ENCODE measurements around the gene MAMDC4.

MAMDC4 gene

DNA sequence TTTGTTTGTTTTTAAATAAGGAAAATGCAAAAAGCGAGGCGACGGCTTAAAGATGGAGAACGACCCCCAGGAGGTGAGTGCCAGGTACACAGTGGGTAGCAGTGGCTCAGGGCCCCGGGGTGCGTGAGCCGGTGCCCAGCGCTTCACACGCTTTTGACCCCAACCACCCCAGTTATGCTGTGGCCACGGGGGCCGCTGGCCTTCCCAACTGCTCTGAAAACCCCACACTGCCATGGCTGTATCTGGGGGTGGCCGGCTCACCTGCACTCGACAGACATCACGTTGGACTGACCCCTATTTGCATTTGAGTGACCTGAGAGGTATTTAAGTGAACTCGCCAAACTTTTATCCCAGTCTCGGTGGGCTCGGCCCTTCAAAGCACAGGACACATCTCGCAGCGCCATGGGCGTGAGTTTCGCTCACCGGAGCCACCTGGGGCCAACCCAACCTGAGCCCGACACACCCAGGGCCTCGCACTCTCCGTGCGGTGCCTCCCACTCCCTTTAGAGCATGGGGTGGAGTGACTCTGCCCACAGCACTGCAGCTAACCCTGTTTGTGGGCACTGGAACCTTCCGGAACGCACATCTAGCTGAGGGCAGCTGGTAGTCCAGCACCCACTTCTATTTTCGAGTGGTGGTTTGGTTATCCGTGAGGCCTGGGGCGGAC lies 23.5 kb upstream of the MAMDC4 start:
- Histone ChIP-seq H3K27ac (ENCODE audit: poor library complexity, severe bottlenecking) (no peak overlapping the region), H3K36me3 (ENCODE audit: low read depth) (peaks cover 38% of the 10 kb centered on the region), H3K27me3 (ENCODE audit: insufficient read depth, poor library complexity, severe bottlenecking) (no peaks in the 10 kb centered on the region), H3K4me1 (ENCODE audit: insufficient read depth, poor library complexity, severe bottlenecking) (no peaks in the 10 kb centered on the region), H3K9me3 (ENCODE audit: severe bottlenecking) (no peaks in the 10 kb centered on the region), H3K4me3 (ENCODE audit: severe bottlenecking) (no peak overlapping the region)
- ATAC-seq (ENCODE audit: low read depth) = no peak
- TF ChIP-seq, protein P1, sequence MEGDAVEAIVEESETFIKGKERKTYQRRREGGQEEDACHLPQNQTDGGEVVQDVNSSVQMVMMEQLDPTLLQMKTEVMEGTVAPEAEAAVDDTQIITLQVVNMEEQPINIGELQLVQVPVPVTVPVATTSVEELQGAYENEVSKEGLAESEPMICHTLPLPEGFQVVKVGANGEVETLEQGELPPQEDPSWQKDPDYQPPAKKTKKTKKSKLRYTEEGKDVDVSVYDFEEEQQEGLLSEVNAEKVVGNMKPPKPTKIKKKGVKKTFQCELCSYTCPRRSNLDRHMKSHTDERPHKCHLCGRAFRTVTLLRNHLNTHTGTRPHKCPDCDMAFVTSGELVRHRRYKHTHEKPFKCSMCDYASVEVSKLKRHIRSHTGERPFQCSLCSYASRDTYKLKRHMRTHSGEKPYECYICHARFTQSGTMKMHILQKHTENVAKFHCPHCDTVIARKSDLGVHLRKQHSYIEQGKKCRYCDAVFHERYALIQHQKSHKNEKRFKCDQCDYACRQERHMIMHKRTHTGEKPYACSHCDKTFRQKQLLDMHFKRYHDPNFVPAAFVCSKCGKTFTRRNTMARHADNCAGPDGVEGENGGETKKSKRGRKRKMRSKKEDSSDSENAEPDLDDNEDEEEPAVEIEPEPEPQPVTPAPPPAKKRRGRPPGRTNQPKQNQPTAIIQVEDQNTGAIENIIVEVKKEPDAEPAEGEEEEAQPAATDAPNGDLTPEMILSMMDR (IDR thresholded peaks at IDR 0.05; ENCODE audit: poor library complexity, severe bottlenecking) = no peak
- no peak for DNase-seq (ENCODE audit: low spot score)

DNA sequence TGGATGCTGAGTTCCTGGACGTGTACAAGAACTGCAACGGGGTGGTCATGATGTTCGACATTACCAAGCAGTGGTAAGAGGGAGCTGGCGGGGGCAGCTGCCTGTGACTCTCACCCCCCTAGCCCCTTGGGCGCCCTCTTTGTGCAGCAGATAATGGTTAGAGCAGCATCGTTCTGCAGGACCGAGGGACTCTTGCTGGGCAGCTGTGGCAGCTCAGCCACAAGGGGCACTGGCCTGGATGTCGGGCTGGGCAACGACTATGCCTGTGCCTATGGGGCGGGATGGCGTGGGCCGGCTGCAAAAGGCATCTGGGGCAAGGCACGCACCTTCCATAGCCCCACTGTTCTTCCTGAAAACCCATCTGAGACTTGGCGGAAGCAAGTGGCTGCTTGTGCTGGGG lies 22.7 kb upstream of the MAMDC4 start:
- H3K27ac ChIP-seq (ENCODE audit: poor library complexity, severe bottlenecking) = no peak overlapping the region
- TF ChIP-seq, protein P1 (IDR thresholded peaks at IDR 0.05; ENCODE audit: poor library complexity, severe bottlenecking) = no peak
- ATAC-seq (ENCODE audit: low read depth) (no peak), DNase-seq (ENCODE audit: low spot score) (no peak)
- H3K9me3 ChIP-seq (ENCODE audit: severe bottlenecking) = no peaks in the 10 kb centered on the region
- peaks cover 35% of the 10 kb centered on the region for H3K36me3 ChIP-seq (ENCODE audit: low read depth)
- H3K27me3 ChIP-seq (ENCODE audit: insufficient read depth, poor library complexity, severe bottlenecking) = no peaks in the 10 kb centered on the region
- no peaks in the 10 kb centered on the region for H3K4me1 ChIP-seq (ENCODE audit: insufficient read depth, poor library complexity, severe bottlenecking)
- H3K4me3 ChIP-seq (ENCODE audit: severe bottlenecking) = no peak overlapping the region

DNA sequence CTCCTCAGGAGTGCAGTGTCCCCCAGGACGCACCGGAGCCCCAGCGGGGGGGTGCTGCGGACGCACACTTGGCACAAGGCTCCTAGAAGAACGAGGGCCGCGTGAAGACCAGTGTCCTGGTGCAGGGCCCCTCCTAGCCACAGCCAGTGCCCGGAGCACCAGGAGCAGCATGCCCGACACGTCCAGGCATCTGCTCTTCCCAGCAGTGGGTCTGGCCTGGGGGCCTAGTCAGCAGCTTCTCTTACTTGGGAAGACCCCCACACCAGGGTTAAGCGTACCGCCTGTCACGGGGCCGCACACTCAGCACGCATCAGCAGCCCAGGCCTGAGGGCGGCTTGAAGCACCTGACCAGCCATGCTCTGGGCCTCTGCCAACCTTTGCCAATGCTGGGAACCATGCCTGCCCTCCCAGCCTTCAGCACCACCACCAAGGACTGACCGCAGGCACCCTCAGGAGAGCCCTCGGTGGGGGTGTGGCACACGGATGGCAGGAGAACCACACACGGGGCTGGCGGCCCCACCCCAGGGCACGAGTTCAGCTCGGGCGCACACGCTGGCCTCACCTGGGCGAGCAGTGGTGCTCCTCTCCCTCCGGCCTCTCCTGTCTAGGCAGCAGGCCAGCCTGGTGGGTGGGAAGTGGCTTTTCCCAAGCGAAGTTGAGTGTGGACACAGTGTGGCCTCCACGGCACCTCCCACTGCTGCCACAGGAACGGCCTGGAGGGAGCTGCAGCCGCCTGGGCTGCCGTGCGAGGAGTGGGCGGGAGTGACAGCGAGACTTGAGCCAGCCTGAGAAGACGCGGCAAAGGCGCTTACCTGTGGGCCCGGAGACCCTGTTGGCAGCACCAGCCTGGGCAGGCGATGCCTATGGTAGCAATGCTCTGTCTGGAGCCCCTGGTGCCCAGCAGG lies 21.9 kb upstream of the MAMDC4 start:
- peaks cover 35% of the 10 kb centered on the region for H3K36me3 ChIP-seq (ENCODE audit: low read depth)
- ATAC-seq (ENCODE audit: low read depth) = no peak

DNA sequence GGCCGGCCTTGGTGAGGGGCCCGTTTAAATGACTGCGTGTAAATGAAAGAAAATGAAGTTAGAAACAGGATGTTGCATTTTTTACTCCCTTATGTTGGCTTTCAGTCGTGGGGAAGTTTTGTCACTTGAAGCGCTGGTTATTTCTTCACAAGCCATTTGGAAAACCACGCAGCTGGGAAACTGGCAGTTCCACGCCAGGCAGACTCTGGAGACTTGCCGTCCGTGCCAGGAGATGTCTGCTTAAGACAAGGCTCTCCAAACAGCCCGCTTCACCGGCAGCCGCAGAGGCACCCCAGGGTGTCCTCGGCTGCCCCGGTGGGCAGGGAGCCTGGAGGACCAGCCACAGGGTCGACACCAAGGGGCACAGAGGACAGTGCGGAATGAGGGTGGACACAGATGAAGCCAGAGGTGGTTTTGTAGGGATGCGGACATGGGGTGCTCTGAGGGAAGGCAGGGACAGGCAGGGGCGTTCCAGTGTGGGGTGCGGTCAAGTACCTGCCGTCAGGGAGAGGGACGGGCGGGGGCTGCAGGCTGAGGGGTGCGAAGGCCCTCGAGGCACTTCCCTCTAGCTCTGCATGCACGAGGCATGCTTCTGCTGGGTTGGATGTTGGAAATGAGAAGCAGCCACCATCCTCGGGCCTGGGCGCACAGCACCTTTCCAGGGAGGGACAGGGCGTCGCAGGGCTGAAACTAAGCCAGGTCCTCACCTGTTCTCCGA lies 21.0 kb upstream of the MAMDC4 start:
- TF ChIP-seq, protein P1 (IDR thresholded peaks at IDR 0.05; ENCODE audit: poor library complexity, severe bottlenecking) = no peak
- Histone ChIP-seq H3K4me1 (ENCODE audit: insufficient read depth, poor library complexity, severe bottlenecking) (no peaks in the 10 kb centered on the region), H3K27ac (ENCODE audit: poor library complexity, severe bottlenecking) (no peak overlapping the region), H3K36me3 (ENCODE audit: low read depth) (peaks cover 35% of the 10 kb centered on the region), H3K27me3 (ENCODE audit: insufficient read depth, poor library complexity, severe bottlenecking) (no peaks in the 10 kb centered on the region), H3K9me3 (ENCODE audit: severe bottlenecking) (no peaks in the 10 kb centered on the region), H3K4me3 (ENCODE audit: severe bottlenecking) (no peak overlapping the region)
- DNase-seq (ENCODE audit: low spot score) (no peak), ATAC-seq (ENCODE audit: low read depth) (no peak)

More for the DNA sequence above, 21.9 kb upstream of the MAMDC4 start:
- DNase-seq (ENCODE audit: low spot score) = no peak
- H3K9me3 ChIP-seq (ENCODE audit: severe bottlenecking) = no peaks in the 10 kb centered on the region
- no peak overlapping the region for H3K27ac ChIP-seq (ENCODE audit: poor library complexity, severe bottlenecking)
- TF ChIP-seq, protein P1 (IDR thresholded peaks at IDR 0.05; ENCODE audit: poor library complexity, severe bottlenecking) = no peak
- H3K27me3 ChIP-seq (ENCODE audit: insufficient read depth, poor library complexity, severe bottlenecking) = no peaks in the 10 kb centered on the region
- no peaks in the 10 kb centered on the region for H3K4me1 ChIP-seq (ENCODE audit: insufficient read depth, poor library complexity, severe bottlenecking)
- no peak overlapping the region for H3K4me3 ChIP-seq (ENCODE audit: severe bottlenecking)
